DMS79 treated with DMSO at 0.1 percent for 48 hours (cell line): ENCODE results near the gene STIM1.
"Not testable (repeated sequence)": the region's sequence is repeated elsewhere in the genome, so short reads cannot be mapped to it uniquely, and the experiment has no call there.

Experiments
- DNase-seq: peaks from one replicate; lab custom pipeline; 2025; lab: John Stamatoyannopoulos, UW

Gene STIM1

DNA sequence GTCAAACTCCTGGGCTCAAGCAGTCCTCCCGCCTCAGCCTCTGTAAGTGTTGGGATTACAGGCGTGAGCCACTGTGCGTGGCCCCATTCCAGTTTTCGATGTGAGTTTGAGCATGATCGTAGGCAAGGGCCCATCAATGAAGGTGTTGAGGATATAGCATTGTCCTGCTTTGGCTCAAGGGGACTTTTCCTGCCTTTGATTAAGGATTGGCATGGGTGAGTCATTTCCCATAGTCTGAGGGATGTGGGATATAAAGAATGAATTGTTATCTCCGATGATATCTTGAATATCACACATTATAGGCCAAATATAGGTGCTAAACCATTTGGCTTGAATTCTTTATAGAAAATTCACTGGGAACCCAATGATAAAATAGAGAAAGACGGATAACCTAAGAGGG is 30.4 kb downstream of the STIM1 start:
- DNase-seq, result no peak

- no peak for DNase-seq
Measured at GRCh38 chr11:3886985-3887384, 31.5 kb downstream of the STIM1 start.

- no peak for DNase-seq
Measured at GRCh38 chr11:3888876-3889275, 33.4 kb downstream of the STIM1 start.

- no peak for DNase-seq
Measured at GRCh38 chr11:3890014-3890413, 34.5 kb downstream of the STIM1 start.

DNA sequence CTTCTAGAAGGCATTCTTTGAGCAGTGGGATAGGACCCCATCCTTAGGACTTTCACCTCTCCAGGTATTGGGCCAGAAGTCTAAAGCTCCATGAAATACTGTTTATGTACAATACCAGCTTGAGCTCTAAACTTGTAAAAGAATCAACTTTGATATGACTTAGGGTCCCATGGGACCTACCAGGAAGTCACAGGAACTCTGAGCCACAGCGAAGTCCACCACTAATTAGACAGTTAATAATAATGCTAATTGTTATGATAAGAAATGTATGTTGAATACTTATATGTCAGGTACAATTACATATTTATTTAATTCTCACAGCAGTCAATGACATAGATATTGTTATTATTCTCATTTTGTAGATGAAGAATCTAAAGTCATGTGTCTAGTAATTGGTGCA is 35.3 kb downstream of the STIM1 start:
- DNase-seq, result no peak

DNA sequence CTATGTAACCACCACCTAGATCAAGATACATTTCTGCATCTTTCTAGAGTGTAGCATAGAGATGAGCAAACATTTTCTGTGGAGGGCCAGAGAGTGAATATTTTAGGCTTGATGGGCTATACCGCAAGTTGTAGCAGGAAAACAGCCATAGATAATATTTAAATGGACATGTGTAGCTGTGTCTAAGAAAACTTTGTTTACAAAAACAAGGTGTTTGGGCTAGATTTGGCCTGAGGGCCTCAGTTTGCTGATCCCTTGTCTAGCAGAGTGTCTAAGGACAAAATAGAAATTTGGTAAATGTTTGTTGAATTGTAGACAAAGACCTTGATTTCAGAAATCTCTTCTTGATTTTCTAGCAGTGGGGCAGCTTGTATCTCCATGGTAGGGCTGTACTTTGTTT is 36.3 kb downstream of the STIM1 start:
- DNase-seq, result no peak

DNA sequence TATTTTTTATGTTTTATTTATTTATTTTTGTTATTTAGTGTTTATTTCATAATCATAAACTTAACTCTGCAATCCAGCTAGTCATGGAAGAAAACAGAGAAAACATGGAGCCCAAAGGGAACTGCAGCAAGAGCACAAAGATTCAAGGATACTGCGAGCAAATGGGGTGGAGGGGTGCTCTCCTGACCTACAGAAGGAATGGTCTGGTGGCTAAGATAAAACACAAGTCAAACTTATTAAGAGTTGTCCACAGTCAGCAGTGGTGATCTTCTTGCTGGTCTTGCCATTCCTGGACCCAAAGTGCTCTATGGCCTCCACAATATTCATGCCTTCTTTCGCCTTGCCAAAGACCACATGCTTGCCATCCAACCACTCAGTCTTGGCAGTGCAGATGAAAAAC is 36.7 kb downstream of the STIM1 start:
- no peak for DNase-seq

DNA sequence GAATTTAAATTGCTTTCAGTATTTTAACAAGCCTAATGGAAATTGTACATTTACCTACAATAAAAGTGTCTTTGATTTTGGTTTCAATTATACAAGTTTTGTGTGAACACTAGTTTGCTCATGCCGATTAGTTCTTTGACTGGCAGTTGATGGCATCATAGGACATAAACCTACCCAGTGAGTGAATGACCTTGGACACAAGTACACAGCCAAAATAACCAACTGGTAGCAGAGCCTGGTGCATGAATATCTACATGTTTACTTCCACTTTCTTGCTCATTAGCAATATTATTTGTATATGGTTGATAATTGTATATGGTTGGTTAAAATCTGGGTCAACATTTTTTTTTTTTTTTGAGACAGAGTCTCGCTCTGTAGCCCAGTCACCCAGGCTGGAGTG is 37.8 kb downstream of the STIM1 start:
- DNase-seq, result no peak

DNA sequence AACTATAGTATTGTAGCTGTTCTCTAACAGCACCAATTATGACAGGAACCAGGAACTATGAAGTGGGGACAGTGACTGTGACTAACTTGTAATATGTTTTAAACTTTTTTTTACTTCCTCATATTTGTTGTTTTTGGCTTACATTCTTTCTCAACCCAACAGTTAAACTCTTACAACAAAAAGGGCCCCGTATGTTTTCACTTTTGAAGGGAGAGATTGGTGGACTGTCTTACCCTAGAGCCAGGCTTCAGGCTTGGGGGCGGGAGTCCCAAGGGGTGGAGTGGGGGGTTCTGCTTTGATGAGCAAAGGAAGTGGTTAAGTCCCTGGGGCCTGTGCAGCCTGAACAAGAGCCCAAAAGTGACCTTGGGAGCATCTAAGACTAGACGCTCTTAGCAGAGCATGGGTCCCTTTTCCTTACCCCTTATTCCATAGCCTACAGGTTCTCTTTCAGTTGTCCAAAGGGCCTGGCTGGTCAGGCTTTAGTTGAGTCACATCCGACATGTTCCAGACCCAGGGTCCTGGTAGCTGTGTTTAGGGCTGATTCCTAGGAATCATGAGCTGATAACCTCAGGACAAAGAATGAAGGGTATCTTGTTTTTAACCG is 38.8 kb downstream of the STIM1 start:
- no peak for DNase-seq

GRCh38 chr11:3896644-3897043 is 41.2 kb downstream of the STIM1 start:
- DNase-seq, result no peak

- not testable (repeated sequence) for DNase-seq
Measured at GRCh38 chr11:3900230-3900629, 44.8 kb downstream of the STIM1 start.

GRCh38 chr11:3901249-3902025 is 46.0 kb downstream of the STIM1 start:
- DNase-seq, result no peak

- DNase-seq, result no peak
Measured at GRCh38 chr11:3902441-3902840, 47.0 kb downstream of the STIM1 start.

- DNase-seq, result no peak
Measured at GRCh38 chr11:3903207-3903896, 47.9 kb downstream of the STIM1 start.

- no peak for DNase-seq
Measured at GRCh38 chr11:3904228-3904627, 48.8 kb downstream of the STIM1 start.

GRCh38 chr11:3905080-3905953 is 49.9 kb downstream of the STIM1 start:
- DNase-seq, result no peak

- no peak for DNase-seq
Measured at GRCh38 chr11:3906166-3906565, 50.7 kb downstream of the STIM1 start.

GRCh38 chr11:3907590-3907989 is 52.1 kb downstream of the STIM1 start:
- no peak for DNase-seq

DNA sequence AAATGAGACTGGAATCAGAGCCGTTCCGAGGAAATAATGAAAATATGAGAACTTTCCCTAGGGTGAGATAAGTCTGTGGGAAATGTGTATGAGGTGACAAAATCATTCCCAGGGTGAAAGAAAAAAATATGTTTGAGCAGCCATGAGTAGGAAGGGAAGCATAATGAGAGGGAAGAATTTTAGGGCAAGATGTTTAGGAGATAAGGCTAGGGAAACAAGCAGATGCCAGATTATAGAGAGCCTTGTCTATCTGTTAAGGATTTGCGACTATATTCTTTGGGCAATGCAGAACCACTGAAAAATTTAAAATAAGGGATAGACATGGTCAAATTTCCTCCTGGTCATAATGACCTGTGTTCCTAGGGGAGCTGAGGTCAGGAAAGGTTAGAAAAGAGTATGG is 54.4 kb downstream of the STIM1 start:
- no peak for DNase-seq

GRCh38 chr11:3911908-3912505 is 56.5 kb downstream of the STIM1 start:
- DNase-seq, result no peak

DNA sequence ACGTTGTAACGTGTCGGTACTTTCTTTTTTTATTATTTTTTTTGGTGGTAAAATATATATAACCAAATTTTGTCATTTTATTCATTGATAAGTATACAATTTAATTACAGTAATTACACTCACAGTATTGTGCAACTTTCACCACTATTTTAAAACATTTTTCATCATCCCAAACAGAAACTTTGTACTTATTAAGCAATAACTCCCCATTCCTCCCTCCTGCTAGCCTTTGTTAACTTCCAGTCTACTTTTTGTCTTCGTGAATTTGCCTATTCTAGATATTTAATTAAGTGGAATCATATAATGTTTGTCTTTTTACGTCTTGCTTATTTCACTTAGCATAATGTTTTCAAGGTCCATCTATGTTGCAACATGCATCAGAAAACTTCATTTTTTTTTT is 58.5 kb downstream of the STIM1 start:
- DNase-seq, result no peak

- DNase-seq, result no peak
Measured at GRCh38 chr11:3914805-3915204, 59.3 kb downstream of the STIM1 start.
